Caki2 (cell line): ENCODE data around the gene VDAC2. TPM values are rescaled to one million over a fixed set of nuclear protein-coding genes. Genes with fewer than 3 reads are reported as not detected.

ENCODE experiments used
- DNase-seq: peaks from one replicate; pipeline ENCODE4 v3.0.0-alpha.2; 2015; ENCODE audit warnings: low read depth
- in situ Hi-C: cut with HindIII; loops from 2 replicates; pipeline ENCODE4 v1.10.0; 2016; ENCODE audit warnings: low sequenced_read_pairs, low pct_unique_long_range_greater_than_20kb, mixed read lengths
- total RNA-seq: library from RNA; depleted of rRNA; stranded (reverse); fragments of >200 nt; shearing (Covaris generic); gene quantifications from 2 replicates; pipeline ENCODE4 v1.2.3, GENCODE V29; 2014; ENCODE audit warnings: low replicate concordance; rRNA removed

The VDAC2 gene
- total RNA-seq, 1 experiment from 2014 or later = 252 TPM

- in situ Hi-C loops = no loop called here
- DNase-seq = no peak
These were observed 61.5 kb downstream of the VDAC2 start for GRCh38 chr10:75272094-75272493.

GRCh38 chr10:75272896-75273295, 62.3 kb downstream of the VDAC2 start:
- DNase-seq = peak; percentile 30
- in situ Hi-C loops = no loop called here

GRCh38 chr10:75276069-75276872, 65.7 kb downstream of the VDAC2 start:
- DNase-seq = no peak
- in situ Hi-C loops = no loop called here

GRCh38 chr10:75280236-75280635, 69.6 kb downstream of the VDAC2 start:
- in situ Hi-C loops = no loop called here
- DNase-seq = no peak

Other genes starting within 250 kb of the VDAC2 start
- gene SAMD8, start 99.1 kb upstream of the VDAC2 start, total RNA-seq = 9.4 and 11.8 TPM in 2 replicates
- 72.8 and 74.2 TPM in 2 replicates for gene COMTD1, start 25.2 kb downstream of the VDAC2 start, total RNA-seq
- gene ZNF503, start 191.0 kb downstream of the VDAC2 start, total RNA-seq = 11.6 and 16.2 TPM in 2 replicates
- gene LRMDA, start 220.8 kb downstream of the VDAC2 start, total RNA-seq = 18.7 and 20.3 TPM in 2 replicates